Loucy (cell line): ENCODE results near the gene ELAVL1.
A peak's percentile ranks its signal among the peaks of the same experiment; 100 is the strongest.

ENCODE experiments used
- EZH2phosphoT487 ChIP-seq: fragments of 200-600 bp; IDR thresholded peaks from 2 replicates; pipeline ENCODE4 v1.6.1; 2018; ENCODE audit warnings: antibody characterized with exemption, mild to moderate bottlenecking, moderate library complexity, borderline replicate concordance
- TF ChIP-seq, protein P1 (sequence below): fragments of 200-600 bp; sonication (generic); conservative IDR thresholded peaks from 2 replicates; pipeline ENCODE4 v1.5.1; 2014; ENCODE audit warnings: mild to moderate bottlenecking, antibody characterized with exemption, low read length

GRCh38 chr19:7925171-7925851, 80.1 kb downstream of the ELAVL1 start:
- TF ChIP-seq, protein P1, sequence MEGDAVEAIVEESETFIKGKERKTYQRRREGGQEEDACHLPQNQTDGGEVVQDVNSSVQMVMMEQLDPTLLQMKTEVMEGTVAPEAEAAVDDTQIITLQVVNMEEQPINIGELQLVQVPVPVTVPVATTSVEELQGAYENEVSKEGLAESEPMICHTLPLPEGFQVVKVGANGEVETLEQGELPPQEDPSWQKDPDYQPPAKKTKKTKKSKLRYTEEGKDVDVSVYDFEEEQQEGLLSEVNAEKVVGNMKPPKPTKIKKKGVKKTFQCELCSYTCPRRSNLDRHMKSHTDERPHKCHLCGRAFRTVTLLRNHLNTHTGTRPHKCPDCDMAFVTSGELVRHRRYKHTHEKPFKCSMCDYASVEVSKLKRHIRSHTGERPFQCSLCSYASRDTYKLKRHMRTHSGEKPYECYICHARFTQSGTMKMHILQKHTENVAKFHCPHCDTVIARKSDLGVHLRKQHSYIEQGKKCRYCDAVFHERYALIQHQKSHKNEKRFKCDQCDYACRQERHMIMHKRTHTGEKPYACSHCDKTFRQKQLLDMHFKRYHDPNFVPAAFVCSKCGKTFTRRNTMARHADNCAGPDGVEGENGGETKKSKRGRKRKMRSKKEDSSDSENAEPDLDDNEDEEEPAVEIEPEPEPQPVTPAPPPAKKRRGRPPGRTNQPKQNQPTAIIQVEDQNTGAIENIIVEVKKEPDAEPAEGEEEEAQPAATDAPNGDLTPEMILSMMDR = peak; percentile 89
- no peak for TF ChIP-seq EZH2phosphoT487
